ENCODE measurements around the gene PSG1.
"Not testable (repeated sequence)": the region's sequence is repeated elsewhere in the genome, so short reads cannot be mapped to it uniquely, and the experiment has no call there.

Gene PSG1

GRCh38 chr19:42899110-42899509, 19.6 kb upstream of the PSG1 start:
- not testable (repeated sequence) for H3K4me3 Mint-ChIP-seq, H3K4me1 Mint-ChIP-seq, H3K36me3 Mint-ChIP-seq, ATAC-seq, H3K27ac Mint-ChIP-seq, H3K9me3 Mint-ChIP-seq, H3K27me3 Mint-ChIP-seq

- not testable (repeated sequence) for H3K4me1 Mint-ChIP-seq, H3K27ac Mint-ChIP-seq, H3K4me3 Mint-ChIP-seq, H3K9me3 Mint-ChIP-seq, H3K27me3 Mint-ChIP-seq, ATAC-seq, H3K36me3 Mint-ChIP-seq
These were observed 19.1 kb upstream of the PSG1 start for GRCh38 chr19:42898656-42899055.

- not testable (repeated sequence) for H3K4me1 Mint-ChIP-seq, H3K4me3 Mint-ChIP-seq, H3K27me3 Mint-ChIP-seq, H3K36me3 Mint-ChIP-seq, H3K9me3 Mint-ChIP-seq, H3K27ac Mint-ChIP-seq, ATAC-seq
These were observed 18.2 kb upstream of the PSG1 start for GRCh38 chr19:42897729-42898128.

- H3K4me3 Mint-ChIP-seq, ATAC-seq, H3K4me1 Mint-ChIP-seq, H3K36me3 Mint-ChIP-seq, H3K27ac Mint-ChIP-seq: not testable (repeated sequence)
- Mint-ChIP-seq H3K9me3 (peaks cover 12% of the 10 kb centered on the region), H3K27me3 (peaks cover 11% of the 10 kb centered on the region)
These were observed 10.9 kb upstream of the PSG1 start for GRCh38 chr19:42890446-42890845.

GRCh38 chr19:42887876-42888445, 8.4 kb upstream of the PSG1 start:
- not testable (repeated sequence) for H3K27ac Mint-ChIP-seq, H3K4me3 Mint-ChIP-seq, ATAC-seq, H3K4me1 Mint-ChIP-seq, H3K36me3 Mint-ChIP-seq
- peaks cover 31% of the 10 kb centered on the region for H3K27me3 Mint-ChIP-seq
- peaks cover 12% of the 10 kb centered on the region for H3K9me3 Mint-ChIP-seq

GRCh38 chr19:42882730-42883129, 3.2 kb upstream of the PSG1 start:
- Mint-ChIP-seq H3K9me3 (peaks cover 15% of the 10 kb centered on the region), H3K27me3 (peaks cover 57% of the 10 kb centered on the region)
- H3K36me3 Mint-ChIP-seq, H3K27ac Mint-ChIP-seq, ATAC-seq, H3K4me1 Mint-ChIP-seq, H3K4me3 Mint-ChIP-seq: not testable (repeated sequence)

- H3K4me3 Mint-ChIP-seq, H3K27ac Mint-ChIP-seq, ATAC-seq, H3K4me1 Mint-ChIP-seq, H3K36me3 Mint-ChIP-seq: not testable (repeated sequence)
- H3K27me3 Mint-ChIP-seq: peaks cover 57% of the 10 kb centered on the region
- peaks cover 15% of the 10 kb centered on the region for H3K9me3 Mint-ChIP-seq
These were observed 2.5 kb upstream of the PSG1 start for GRCh38 chr19:42882010-42882409.

GRCh38 chr19:42881279-42881678, 1.8 kb upstream of the PSG1 start:
- H3K27me3 Mint-ChIP-seq: peaks cover 54% of the 10 kb centered on the region

GRCh38 chr19:42880621-42881020, 1.1 kb upstream of the PSG1 start:
- H3K4me1 Mint-ChIP-seq, H3K36me3 Mint-ChIP-seq, H3K27ac Mint-ChIP-seq, ATAC-seq, H3K4me3 Mint-ChIP-seq: not testable (repeated sequence)
- H3K9me3 Mint-ChIP-seq: peaks cover 15% of the 10 kb centered on the region
- peaks cover 48% of the 10 kb centered on the region for H3K27me3 Mint-ChIP-seq

More at GRCh38 chr19:42881279-42881678, 1.8 kb upstream of the PSG1 start:
- H3K9me3 Mint-ChIP-seq: peaks cover 15% of the 10 kb centered on the region
- not testable (repeated sequence) for ATAC-seq, H3K4me1 Mint-ChIP-seq, H3K4me3 Mint-ChIP-seq, H3K36me3 Mint-ChIP-seq, H3K27ac Mint-ChIP-seq

GRCh38 chr19:42876596-42876995, 2.9 kb downstream of the PSG1 start:
- H3K9me3 Mint-ChIP-seq: peaks cover 15% of the 10 kb centered on the region
- peaks cover 26% of the 10 kb centered on the region for H3K27me3 Mint-ChIP-seq
- not testable (repeated sequence) for H3K4me1 Mint-ChIP-seq, H3K36me3 Mint-ChIP-seq, ATAC-seq, H3K27ac Mint-ChIP-seq, H3K4me3 Mint-ChIP-seq

- Mint-ChIP-seq H3K9me3 (peaks cover 12% of the 10 kb centered on the region), H3K27me3 (peaks cover 19% of the 10 kb centered on the region)
- H3K36me3 Mint-ChIP-seq, H3K4me3 Mint-ChIP-seq, ATAC-seq, H3K27ac Mint-ChIP-seq, H3K4me1 Mint-ChIP-seq: not testable (repeated sequence)
These were observed 3.6 kb downstream of the PSG1 start for GRCh38 chr19:42875881-42876280.

GRCh38 chr19:42874901-42875813, 4.4 kb downstream of the PSG1 start:
- not testable (repeated sequence) for H3K4me1 Mint-ChIP-seq, ATAC-seq, H3K4me3 Mint-ChIP-seq, H3K9me3 Mint-ChIP-seq, H3K27ac Mint-ChIP-seq, H3K36me3 Mint-ChIP-seq
- H3K27me3 Mint-ChIP-seq: peaks cover 12% of the 10 kb centered on the region

GRCh38 chr19:42874136-42874535, 5.4 kb downstream of the PSG1 start:
- not testable (repeated sequence) for H3K4me1 Mint-ChIP-seq, H3K36me3 Mint-ChIP-seq, H3K9me3 Mint-ChIP-seq, H3K4me3 Mint-ChIP-seq, ATAC-seq, H3K27me3 Mint-ChIP-seq, H3K27ac Mint-ChIP-seq

GRCh38 chr19:42872608-42873007, 6.9 kb downstream of the PSG1 start:
- Mint-ChIP-seq H3K4me1 (no peaks in the 10 kb centered on the region), H3K27ac (no peak overlapping the region), H3K27me3 (no peaks in the 10 kb centered on the region), H3K4me3 (no peak overlapping the region), H3K9me3 (no peaks in the 10 kb centered on the region), H3K36me3 (no peaks in the 10 kb centered on the region)
- no peak for ATAC-seq

GRCh38 chr19:42857544-42857867, 22.0 kb downstream of the PSG1 start:
- Mint-ChIP-seq H3K4me1 (no peaks in the 10 kb centered on the region), H3K27ac (no peak overlapping the region), H3K36me3 (no peaks in the 10 kb centered on the region), H3K9me3 (peaks cover 12% of the 10 kb centered on the region), H3K4me3 (no peak overlapping the region), H3K27me3 (peaks cover 13% of the 10 kb centered on the region)
- ATAC-seq: no peak

GRCh38 chr19:42856866-42857543, 22.5 kb downstream of the PSG1 start:
- H3K4me3 Mint-ChIP-seq, H3K36me3 Mint-ChIP-seq, H3K27ac Mint-ChIP-seq, ATAC-seq, H3K4me1 Mint-ChIP-seq: not testable (repeated sequence)
- Mint-ChIP-seq H3K27me3 (peaks cover 13% of the 10 kb centered on the region), H3K9me3 (peaks cover 10% of the 10 kb centered on the region)

Measured in stimulated activated memory B cell treated with anti-CD40 and anti-IgM and Interleukin-4, amounts not matched to agents 10 μg/mL and 1 μg/mL and 100 μg/mL, for 72 hours (primary cell).